Stimulated activated CD4-positive, alpha-beta T cell treated with anti-CD3 and anti-CD28 coated beads, Interleukin-15, amount 100 ng/mL, for 48 hours (primary cell): ENCODE results near the gene BCL10.

Experiments used
- DNase-seq, 2 donors: peaks; one replicate each; pipeline ENCODE4 v3.0.0-alpha.2; 2020; ENCODE audit warnings: low read depth in 2 of 2

Gene BCL10

DNA sequence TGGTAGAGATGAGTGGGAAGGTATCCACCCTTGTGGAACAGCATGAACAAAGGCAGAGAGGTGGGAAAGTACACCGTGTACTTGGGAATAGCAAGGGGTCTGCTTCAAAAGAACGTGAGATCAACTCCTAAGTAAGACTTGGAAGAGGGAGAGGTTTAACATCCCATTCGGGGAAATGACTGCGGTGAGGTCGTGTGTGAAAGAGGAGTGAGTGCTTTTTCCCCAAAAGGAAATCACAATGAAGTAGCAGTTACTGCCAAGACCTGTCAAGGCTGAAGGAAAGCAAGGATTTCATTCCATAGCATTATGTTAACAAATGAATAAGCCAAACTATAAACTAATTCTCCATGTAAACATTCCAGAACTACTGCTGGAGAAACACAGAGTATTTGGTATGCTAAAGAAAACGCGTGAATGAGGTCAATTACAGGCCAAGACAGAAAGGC is 55.7 kb downstream of the BCL10 start:
- DNase-seq: no peak

- no peak for DNase-seq
These were observed 56.4 kb downstream of the BCL10 start for GRCh38 chr1:85219853-85220610.

DNA sequence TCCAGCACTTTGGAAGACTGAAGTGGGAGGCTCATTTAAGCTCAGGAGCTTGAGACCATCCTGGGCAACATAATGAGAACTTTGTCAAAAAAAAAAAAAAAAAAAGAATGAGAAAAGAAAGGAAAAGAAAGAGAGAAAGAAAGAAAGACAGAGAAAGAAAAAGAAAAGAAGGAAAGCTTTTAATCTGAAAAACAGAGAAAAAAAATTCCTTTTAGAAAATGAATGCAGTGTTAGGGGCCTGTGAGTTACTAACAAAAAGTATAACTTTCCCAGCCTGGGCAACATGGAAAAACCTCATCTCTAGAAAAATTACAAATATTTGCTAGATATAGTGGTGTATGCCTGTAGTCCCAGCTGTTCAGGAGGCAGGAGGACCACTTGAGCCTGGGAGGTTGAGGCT is 59.7 kb downstream of the BCL10 start:
- no peak for DNase-seq
